Breast epithelium (tissue), 3 donors: ENCODE results near the gene REG3G.
"Not testable (repeated sequence)": the region's sequence is repeated elsewhere in the genome, so short reads cannot be mapped to it uniquely, and the experiment has no call there.

Source experiments
- CTCF ChIP-seq, 3 donors: fragments of 450-650 bp; IDR thresholded peaks; one replicate each; pipeline ENCODE4 v1.5.1; 2016 to 2017; ENCODE audit warnings: antibody characterized with exemption in 3 of 3, mild to moderate bottlenecking in 3 of 3, moderate library complexity in 3 of 3
- POLR2A ChIP-seq: fragments of 450-650 bp; IDR thresholded peaks from one replicate; pipeline ENCODE4 v1.6.1; 2016; ENCODE audit warnings: antibody characterized with exemption, mild to moderate bottlenecking, moderate library complexity

- TF ChIP-seq POLR2A; CTCF (IDR thresholded peaks at IDR 0.05): not testable (repeated sequence)
These were observed 29.3 kb downstream of the REG3G start for GRCh38 chr2:79054769-79055168.
